Adrenal gland (tissue), 12 donors: ENCODE data around the gene WBP1L. TPM values are rescaled to one million over a fixed set of nuclear protein-coding genes. Genes with fewer than 3 reads are reported as not detected.

Experiments
- DNase-seq, 7 donors: peaks; one replicate each; pipeline ENCODE4 v3.0.0-alpha.2; 2019 to 2020
- H3K27ac ChIP-seq, 5 donors: fragments of 200-600 bp; sonication (generic) in 4 of 5; 1 replicate in 3 of 5; 2 replicates in 2 of 5; pipeline versions ENCODE4 v1.5.1 to v1.8.0; 2016 to 2020; ENCODE audit warnings: mild to moderate bottlenecking in 1 of 5
- H3K27me3 ChIP-seq: fragments of 200-600 bp; 2 replicates; pipeline ENCODE4 v1.8.0; 2021
- H3K36me3 ChIP-seq, 2 donors: fragments of 200-600 bp; replicated peaks in 1 of 2; 1 replicate in 1 of 2; 2 replicates in 1 of 2; pipeline versions ENCODE4 v1.5.1 to v1.8.0; 2018 to 2022
- H3K4me1 ChIP-seq, 2 donors: fragments of 200-600 bp; replicated peaks in 1 of 2; 1 replicate in 1 of 2; 2 replicates in 1 of 2; pipeline versions ENCODE4 v1.5.1 to v1.8.0; 2018 to 2021
- H3K4me3 ChIP-seq, 4 donors: fragments of 200-600 bp; sonication (generic) in 3 of 4; one replicate each; pipeline ENCODE4 v1.5.1; 2016 to 2018
- H3K9me3 ChIP-seq, 3 donors: fragments of 200-600 bp; sonication (generic) in 1 of 3; replicated peaks in 1 of 3; 1 replicate in 2 of 3; 2 replicates in 1 of 3; pipeline versions ENCODE4 v1.5.1 to v1.8.0; 2016 to 2021
- CTCF ChIP-seq, 6 experiments: fragments of 450-650 bp in 4 of 6; fragments of 200-600 bp in 2 of 6; sonication (generic) in 1 of 6; IDR thresholded peaks; 1 replicate in 5 of 6; 2 replicates in 1 of 6; pipeline versions ENCODE4 v1.5.1 to v1.8.0; 2016 to 2021; ENCODE audit warnings: antibody characterized with exemption in 6 of 6, mild to moderate bottlenecking in 2 of 6, moderate library complexity in 1 of 6
- POLR2A ChIP-seq, 2 donors: fragments of 450-650 bp; IDR thresholded peaks; one replicate each; pipeline ENCODE4 v1.6.1; 2017; ENCODE audit warnings: antibody characterized with exemption in 2 of 2, mild to moderate bottlenecking in 2 of 2, moderate library complexity in 1 of 2
- WGBS, 4 donors: extraction: QIAGEN DNeasy Blood & Tissue Kit in 2 of 4; methylation state at CpG; one replicate each; pipeline versions ENCODE4 v1.1.5 to v1.1.7; 2013 to 2017; 5-methylcytosine and 5-hydroxymethylcytosine counted together
- intact Hi-C, 2 donors: fragments of 100-400 bp; cut with DNase I; formaldehyde crosslinking; loops; one replicate each; pipeline versions ENCODE4 v1.14.1 to v1.15.0; 2022 to 2023
- polyA plus RNA-seq, 3 donors: library from polyadenylated mRNA; stranded (reverse); fragments of 200-250 nt in 2 of 3; fragments of 350-450 nt in 1 of 3; fragmentation: Illumina TruSeq in 1 of 3; extraction: RNeasy Lipid Tissue Mini Kit (QIAGEN cat#74804) in 1 of 3; gene quantifications; one replicate each; pipeline ENCODE4 v1.2.3, GENCODE V29; 2013 to 2014
- small RNA-seq, 2 donors: library from RNA; depleted of rRNA; stranded (forward); fragments of <200 nt; gene quantifications; one replicate each; pipeline ENCODE3, GENCODE V24; 2016
- total RNA-seq, 9 donors: library from RNA; depleted of rRNA in 4 of 9; stranded (reverse); fragments of >200 nt in 4 of 9; fragments of 120-200 nt in 1 of 9; fragmentation: NEBNext Ultra II Directional in 1 of 9; extraction: Animal tissue kit (Norgen Biotek cat#: 25700) in 1 of 9; gene quantifications; one replicate each; pipeline versions ENCODE4 v1.1.0 to v1.2.4, GENCODE V29; 2013 to 2023
- donor health status: healthy with polysubstance abuse.
- donor health status: Bipolar disorder and iron deficiency.
- donor health status: DM: yes; HTN: yes; CAD: no.
- donor health status: DM: no; HTN: no; CAD: no.
- donor health status: DM: no; HTN: no; CAD: no.
- donor health status: DM: yes; HTN: yes; CAD: no.

Gene WBP1L
- total and polyA plus RNA-seq, 12 donors = 38.5 to 231 (median 107) TPM

DNA sequence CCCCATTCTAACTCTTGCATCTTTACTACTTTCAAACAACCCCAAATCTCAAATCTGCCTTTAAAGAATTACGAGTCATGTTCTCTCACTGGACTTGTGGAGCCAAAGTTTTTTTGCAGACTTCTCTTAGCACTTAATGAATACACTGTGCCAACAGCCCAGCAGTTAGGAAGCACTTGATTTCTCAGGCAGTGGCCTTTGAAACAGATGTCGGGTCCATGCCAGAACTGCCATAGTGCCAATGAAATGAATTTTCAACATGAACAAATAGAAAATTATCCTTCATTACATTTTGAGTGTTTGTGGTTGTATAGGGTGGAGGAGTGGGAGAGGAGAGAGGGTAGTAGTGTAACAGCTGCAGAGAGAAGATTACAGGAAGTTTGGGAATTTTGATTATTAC, 116.2 kb downstream of the WBP1L start:
- Histone ChIP-seq H3K27ac (peak overlapping the region in 4 of 5 donors; percentile 10 to 59 (median 36)), H3K9me3 (no peaks in the 10 kb centered on the region), H3K36me3 (peaks cover 0 to 9% of the 10 kb centered on the region in 2 donors), H3K4me3 (no peak overlapping the region), H3K27me3 (no peaks in the 10 kb centered on the region), H3K4me1 (peaks cover 17 to 76% of the 10 kb centered on the region in 2 donors)
- TF ChIP-seq POLR2A (IDR thresholded peaks at IDR 0.05) = no peak
- no peak for TF ChIP-seq CTCF (IDR thresholded peaks at IDR 0.05)
- 49 to 67% (median 50%) methylated on average over 2 of the region's 2 CpGs for WGBS, 4 donors
- intact Hi-C loops = no loop called here
- peak in 4 of 7 donors; percentile 19 to 64 (median 56) for DNase-seq

DNA sequence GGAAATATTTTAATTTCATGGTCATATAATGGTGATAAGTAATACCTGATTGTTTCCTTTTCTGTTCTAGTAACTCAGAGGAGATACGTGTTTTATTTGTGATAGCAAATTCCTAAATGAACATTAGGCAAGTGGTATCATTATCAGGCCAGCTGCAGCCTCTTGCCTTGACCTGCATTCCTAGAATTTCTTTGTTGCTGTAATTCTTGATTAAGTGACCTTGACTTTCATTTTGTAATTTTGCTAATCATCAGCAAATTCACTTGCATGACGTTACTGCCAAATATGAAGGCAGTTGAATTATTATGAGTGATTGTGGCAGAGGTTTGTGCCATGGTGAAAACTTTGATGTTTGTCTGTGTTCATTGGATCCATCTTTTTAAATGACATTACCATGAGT, 119.9 kb downstream of the WBP1L start:
- TF ChIP-seq CTCF (IDR thresholded peaks at IDR 0.05) (no peak), POLR2A (IDR thresholded peaks at IDR 0.05) (peak in 1 of 2 donors; percentile 44)
- Histone ChIP-seq H3K9me3 (no peaks in the 10 kb centered on the region), H3K4me3 (no peak overlapping the region), H3K36me3 (peaks cover 0 to 9% of the 10 kb centered on the region in 2 donors), H3K27ac (peak overlapping the region in 4 of 5 donors; percentile 7 to 68 (median 36)), H3K4me1 (peaks cover 11 to 61% of the 10 kb centered on the region in 2 donors), H3K27me3 (no peaks in the 10 kb centered on the region)
- DNase-seq = peak; percentile 14 to 77 (median 61)
- intact Hi-C loops = no loop called here
- 22 to 45% (median 24%) methylated on average over 2 of the region's 2 CpGs for WGBS, 4 donors

- H3K27me3 ChIP-seq = no peaks in the 10 kb centered on the region
- no peak overlapping the region for H3K4me3 ChIP-seq
- 83 to 88% (median 84%) methylated on average over 3 of the region's 3 CpGs for WGBS, 4 donors
- peaks cover 20 to 55% of the 10 kb centered on the region in 2 donors for H3K4me1 ChIP-seq
- H3K36me3 ChIP-seq = peaks cover 0 to 9% of the 10 kb centered on the region in 2 donors
- intact Hi-C loops = no loop called here
- no peak for DNase-seq
- peak overlapping the region in 1 of 5 donors; percentile 35 for H3K27ac ChIP-seq
- TF ChIP-seq POLR2A (IDR thresholded peaks at IDR 0.05) (no peak), CTCF (IDR thresholded peaks at IDR 0.05) (no peak)
- H3K9me3 ChIP-seq = no peaks in the 10 kb centered on the region
Measured at GRCh38 chr10:102865620-102866019, 121.9 kb downstream of the WBP1L start.

Small RNA genes within 50 kb of the gene (small RNA-seq; reads per million reads assigned to genes)
- 0 reads per million in 2 donors for gene RNU6-1231P

Other genes starting within 250 kb of the WBP1L start
- gene ACTR1A, start 241.2 kb upstream of the WBP1L start, total RNA-seq = 100 to 1,000 TPM in 6 of 9 donors, 10 to 100 TPM in 3; 80.4 to 154 (median 108) TPM
- 100 to 1,000 TPM in 2 of 3 donors, 10 to 100 TPM in 1; 68.1 to 117 (median 102) TPM for gene ACTR1A, start 241.2 kb upstream of the WBP1L start, polyA plus RNA-seq
- 10 to 100 TPM in 6 of 9 donors, 1 to 10 TPM in 3; 5.8 to 20.2 (median 12.5) TPM for gene SUFU, start 240.0 kb upstream of the WBP1L start, total RNA-seq
- 10 to 100 TPM in 1 of 3 donors, 1 to 10 TPM in 2; 4.3 to 11.8 (median 8.3) TPM for gene SUFU, start 240.0 kb upstream of the WBP1L start, polyA plus RNA-seq
- gene TRIM8, start 99.5 kb upstream of the WBP1L start, total RNA-seq = 100 to 1,000 TPM in 7 of 9 donors, 10 to 100 TPM in 2; 21.6 to 175 (median 133) TPM
- gene TRIM8, start 99.5 kb upstream of the WBP1L start, polyA plus RNA-seq = 10 to 100 TPM; 45.0 to 57.6 (median 53.0) TPM
- gene ARL3, start 29.6 kb upstream of the WBP1L start, total RNA-seq = 10 to 100 TPM in 4 of 9 donors, 1 to 10 TPM in 5; 4.8 to 13.2 (median 9.9) TPM
- 10 to 100 TPM in 1 of 3 donors, 1 to 10 TPM in 2; 6.4 to 20.5 (median 7.6) TPM for gene ARL3, start 29.6 kb upstream of the WBP1L start, polyA plus RNA-seq
- 10 to 100 TPM in 2 of 9 donors, 1 to 10 TPM in 6, under 1 TPM in 1; 0.91 to 12.2 (median 6.7) TPM for gene SFXN2, start 29.3 kb upstream of the WBP1L start, total RNA-seq
- gene SFXN2, start 29.3 kb upstream of the WBP1L start, polyA plus RNA-seq = 1 to 10 TPM; 3.7 to 4.4 (median 4.1) TPM
- gene CYP17A1, start 93.5 kb downstream of the WBP1L start, total RNA-seq = over 10,000 TPM in 6 of 9 donors, 1,000 to 10,000 TPM in 3; 5,772 to 29,109 (median 18,025) TPM
- gene CYP17A1, start 93.5 kb downstream of the WBP1L start, polyA plus RNA-seq = over 10,000 TPM in 2 of 3 donors, 1,000 to 10,000 TPM in 1; 2,313 to 37,742 (median 10,572) TPM
- 100 to 1,000 TPM in 3 of 9 donors, 10 to 100 TPM in 6; 49.7 to 154 (median 73.8) TPM for gene BORCS7, start 110.3 kb downstream of the WBP1L start, total RNA-seq
- 10 to 100 TPM; 46.9 to 90.8 (median 63.1) TPM for gene BORCS7, start 110.3 kb downstream of the WBP1L start, polyA plus RNA-seq
- 100 to 1,000 TPM; 177 to 361 (median 325) TPM for gene AS3MT, start 125.5 kb downstream of the WBP1L start, total RNA-seq
- 100 to 1,000 TPM; 275 to 910 (median 281) TPM for gene AS3MT, start 125.5 kb downstream of the WBP1L start, polyA plus RNA-seq
- gene CNNM2, start 174.3 kb downstream of the WBP1L start, total RNA-seq = 10 to 100 TPM; 15.9 to 52.0 (median 40.7) TPM
- 10 to 100 TPM in 1 of 3 donors, 1 to 10 TPM in 2; 5.4 to 28.3 (median 8.3) TPM for gene CNNM2, start 174.3 kb downstream of the WBP1L start, polyA plus RNA-seq